PC-3 (cell line): ENCODE data around the gene SLC38A2.

Experiments
- CTCF ChIP-seq: fragments of 300-600 bp; sonication (generic); conservative IDR thresholded peaks from 2 replicates; pipeline ENCODE4 v1.5.1; 2017; ENCODE audit warnings: antibody characterized with exemption, low read depth, mild to moderate bottlenecking, low read length
- EZH2 ChIP-seq: fragments of 300-600 bp; sonication (generic); IDR thresholded peaks from one replicate; pipeline ENCODE4 v1.6.1; 2017; ENCODE audit warnings: antibody characterized with exemption, mild to moderate bottlenecking, low read length; ENCODE audit not compliant: unreplicated experiment

GRCh38 chr12:46391630-46392029 lies 19.1 kb upstream of the SLC38A2 start:
- TF ChIP-seq CTCF (no peak), EZH2 (no peak)
